CD4-positive, alpha-beta T cell treated with Interleukin-10 for 1 hour (primary cell): ENCODE results near the gene ACTR10.

Experiments
- DNase-seq: peaks from one replicate; pipeline ENCODE4 v3.0.0-alpha.2; 2020

The ACTR10 gene

DNA sequence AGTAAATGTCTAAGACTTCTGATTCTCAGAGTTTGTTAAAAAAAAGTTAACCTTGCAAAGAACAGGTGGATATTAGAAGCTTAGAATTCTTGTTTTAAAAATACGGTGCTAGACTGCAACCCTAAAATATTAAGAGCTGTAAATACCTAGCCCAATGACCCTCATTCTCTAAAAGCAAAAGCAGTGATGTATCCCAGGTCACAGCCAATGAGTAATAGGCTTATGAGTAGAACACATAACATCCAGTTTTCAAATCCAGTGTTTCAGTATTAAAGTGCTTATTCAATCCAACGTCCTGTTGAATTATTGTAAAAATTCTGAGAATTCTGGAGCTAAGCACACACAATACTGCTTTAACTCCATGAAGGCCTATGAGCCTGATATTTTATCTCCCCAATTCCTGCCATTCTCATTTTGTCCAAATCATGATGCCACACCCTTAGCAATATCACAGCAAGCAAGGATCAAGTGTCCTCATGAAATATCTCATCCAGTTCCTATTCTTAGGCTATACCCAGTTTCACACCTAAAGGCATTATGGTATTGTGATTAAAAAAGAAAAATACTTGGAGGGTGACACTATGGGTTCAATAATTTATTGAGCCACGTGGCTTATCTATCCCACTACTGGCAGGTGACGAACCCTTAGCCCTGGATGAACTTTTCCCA lies 83.1 kb downstream of the ACTR10 start:
- DNase-seq: no peak

DNA sequence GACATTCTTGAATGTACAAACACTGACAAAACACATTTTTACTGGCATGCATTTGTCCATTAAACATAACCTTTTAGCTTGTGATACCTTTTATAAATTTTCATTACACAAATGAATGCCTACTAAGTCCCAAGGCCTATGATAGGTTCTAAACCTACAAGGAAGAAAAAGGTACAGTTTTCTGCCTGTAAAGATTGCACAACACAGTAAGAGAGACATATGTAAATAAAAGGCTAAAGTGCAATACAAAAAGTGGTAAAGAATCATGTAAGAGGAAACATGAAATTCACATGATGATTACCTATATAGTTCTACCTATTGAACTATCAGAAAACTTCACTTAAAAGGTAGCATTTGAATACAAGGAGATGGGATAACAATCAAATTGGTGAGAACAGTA lies 83.8 kb downstream of the ACTR10 start:
- no peak for DNase-seq

DNA sequence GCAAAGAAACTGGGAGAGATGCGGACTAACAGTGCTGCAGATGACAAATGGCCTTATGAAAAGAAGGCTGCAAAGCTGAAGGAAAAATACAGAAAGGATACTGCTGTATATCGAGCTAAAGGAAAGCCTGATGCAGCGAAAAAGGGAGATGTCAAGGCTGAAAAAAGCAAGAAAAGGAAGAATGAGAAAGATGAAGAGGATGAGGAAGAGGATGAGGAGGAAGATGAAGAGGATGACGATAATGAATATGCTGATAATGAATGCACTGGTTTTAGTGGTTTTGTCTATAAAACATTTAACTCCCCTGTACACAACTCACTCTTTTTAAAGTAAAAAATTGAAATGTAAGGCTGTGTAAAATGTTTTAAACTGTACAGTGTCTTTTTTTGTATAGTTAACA lies 85.2 kb downstream of the ACTR10 start:
- DNase-seq: no peak
